ENCODE results near the gene HDC. TPM values are rescaled to one million over a fixed set of nuclear protein-coding genes. Genes with fewer than 3 reads are reported as not detected.

The HDC gene
- total and polyA plus RNA-seq, 7 donors = 0.16 to 2.4 (median 1.2) TPM; not detected in 1

DNA sequence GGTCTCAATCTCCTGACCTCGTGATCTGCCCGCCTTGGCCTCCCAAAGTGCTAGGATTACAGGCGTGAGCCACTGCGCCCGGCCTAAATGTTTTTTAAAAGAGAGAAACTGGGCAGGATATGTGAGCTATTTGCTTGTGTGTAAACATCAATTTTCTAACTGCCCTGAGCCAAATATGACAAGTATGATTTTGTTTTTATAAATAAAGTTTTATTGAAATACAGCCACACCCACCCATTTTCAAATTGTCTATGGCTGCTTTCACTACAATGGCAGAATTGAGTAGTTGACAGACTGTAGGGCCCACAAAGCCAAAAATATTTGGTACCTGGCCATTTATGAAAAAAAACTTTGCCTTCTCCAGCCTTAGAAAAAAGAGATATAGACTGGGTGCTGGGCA lies 15.9 kb upstream of the HDC start:
- TF ChIP-seq, protein P1, sequence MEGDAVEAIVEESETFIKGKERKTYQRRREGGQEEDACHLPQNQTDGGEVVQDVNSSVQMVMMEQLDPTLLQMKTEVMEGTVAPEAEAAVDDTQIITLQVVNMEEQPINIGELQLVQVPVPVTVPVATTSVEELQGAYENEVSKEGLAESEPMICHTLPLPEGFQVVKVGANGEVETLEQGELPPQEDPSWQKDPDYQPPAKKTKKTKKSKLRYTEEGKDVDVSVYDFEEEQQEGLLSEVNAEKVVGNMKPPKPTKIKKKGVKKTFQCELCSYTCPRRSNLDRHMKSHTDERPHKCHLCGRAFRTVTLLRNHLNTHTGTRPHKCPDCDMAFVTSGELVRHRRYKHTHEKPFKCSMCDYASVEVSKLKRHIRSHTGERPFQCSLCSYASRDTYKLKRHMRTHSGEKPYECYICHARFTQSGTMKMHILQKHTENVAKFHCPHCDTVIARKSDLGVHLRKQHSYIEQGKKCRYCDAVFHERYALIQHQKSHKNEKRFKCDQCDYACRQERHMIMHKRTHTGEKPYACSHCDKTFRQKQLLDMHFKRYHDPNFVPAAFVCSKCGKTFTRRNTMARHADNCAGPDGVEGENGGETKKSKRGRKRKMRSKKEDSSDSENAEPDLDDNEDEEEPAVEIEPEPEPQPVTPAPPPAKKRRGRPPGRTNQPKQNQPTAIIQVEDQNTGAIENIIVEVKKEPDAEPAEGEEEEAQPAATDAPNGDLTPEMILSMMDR (IDR thresholded peaks at IDR 0.05) = no peak
- TF ChIP-seq POLR2A (IDR thresholded peaks at IDR 0.05) = no peak
- no peak for TF ChIP-seq EP300 (IDR thresholded peaks at IDR 0.05)
- no peak for TF ChIP-seq POLR2AphosphoS5 (IDR thresholded peaks at IDR 0.05)
- Histone ChIP-seq H3K27me3 (no peaks in the 10 kb centered on the region), H3K36me3 (peaks cover 0 to 22% (median 0%) of the 10 kb centered on the region in 4 donors), H3K27ac (no peak overlapping the region), H3K9me3 (no peaks in the 10 kb centered on the region), H3K4me3 (no peak overlapping the region), H3K4me1 (no peaks in the 10 kb centered on the region)
- intact Hi-C loops (cut with DNase I) = no loop called here
- DNase-seq = no peak
- 75 to 77% methylated on average over 5 of the region's 5 CpGs for WGBS, 2 donors

DNA sequence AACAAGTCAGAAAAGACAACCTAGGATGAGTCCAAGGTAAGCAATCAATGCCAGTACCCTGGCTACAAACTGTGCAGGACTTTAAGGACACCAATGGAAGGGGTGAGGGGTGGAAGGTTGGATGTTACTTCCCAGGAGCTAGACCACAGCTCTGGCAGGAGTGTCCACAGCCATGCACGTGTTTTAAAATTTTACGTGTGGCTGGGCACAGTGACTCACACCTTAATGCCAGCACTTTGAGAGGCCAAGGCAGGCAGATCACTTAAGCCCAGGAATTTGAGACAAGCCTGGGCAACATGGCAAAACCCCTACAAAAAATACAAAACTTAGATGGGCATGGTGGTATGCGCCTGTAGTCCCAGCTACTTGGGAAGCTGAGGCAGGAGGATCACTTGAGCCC lies 14.7 kb upstream of the HDC start:
- H3K4me3 ChIP-seq = no peak overlapping the region
- no peak for DNase-seq
- no peaks in the 10 kb centered on the region for H3K9me3 ChIP-seq
- intact Hi-C loops (cut with DNase I) = no loop called here
- no peak overlapping the region for H3K27ac ChIP-seq
- TF ChIP-seq POLR2AphosphoS5 (IDR thresholded peaks at IDR 0.05) (no peak), POLR2A (IDR thresholded peaks at IDR 0.05) (no peak), EP300 (IDR thresholded peaks at IDR 0.05) (no peak)
- TF ChIP-seq, protein P1 (IDR thresholded peaks at IDR 0.05) = no peak
- 96% methylated on average over 3 of the region's 3 CpGs for WGBS, 2 donors
- peaks cover 0 to 12% (median 0%) of the 10 kb centered on the region in 4 donors for H3K36me3 ChIP-seq
- no peaks in the 10 kb centered on the region for H3K27me3 ChIP-seq
- H3K4me1 ChIP-seq = no peaks in the 10 kb centered on the region

DNA sequence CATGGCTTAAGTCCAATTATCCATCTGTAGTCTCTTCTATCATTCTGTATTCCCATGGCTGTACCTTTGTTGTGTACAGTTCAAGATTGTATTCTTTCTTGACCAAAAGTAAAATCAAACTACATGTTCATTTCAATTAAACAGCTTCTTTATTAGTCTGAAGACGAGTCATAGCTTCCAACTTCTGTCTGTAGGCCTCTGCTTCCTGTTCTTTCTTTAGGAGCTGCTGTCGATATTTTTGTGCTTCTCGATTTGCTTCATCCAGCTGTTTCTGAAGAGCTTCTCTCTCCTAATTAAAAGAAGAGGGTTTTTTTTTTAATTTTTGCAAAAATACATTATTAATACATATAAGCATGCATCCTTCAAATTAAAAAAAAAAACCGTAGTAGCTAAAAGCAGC lies 13.0 kb upstream of the HDC start:
- H3K9me3 ChIP-seq = no peaks in the 10 kb centered on the region
- no peak overlapping the region for H3K4me3 ChIP-seq
- no peak for DNase-seq
- no peak overlapping the region for H3K27ac ChIP-seq
- no peaks in the 10 kb centered on the region for H3K27me3 ChIP-seq
- peaks cover 0 to 7% (median 0%) of the 10 kb centered on the region in 4 donors for H3K36me3 ChIP-seq
- intact Hi-C loops (cut with DNase I) = no loop called here
- 76 to 88% methylated on average over 4 of the region's 4 CpGs for WGBS, 2 donors
- no peaks in the 10 kb centered on the region for H3K4me1 ChIP-seq
- TF ChIP-seq, protein P1 (IDR thresholded peaks at IDR 0.05) = no peak
- TF ChIP-seq POLR2A (IDR thresholded peaks at IDR 0.05) (no peak), POLR2AphosphoS5 (IDR thresholded peaks at IDR 0.05) (no peak), EP300 (IDR thresholded peaks at IDR 0.05) (no peak)

DNA sequence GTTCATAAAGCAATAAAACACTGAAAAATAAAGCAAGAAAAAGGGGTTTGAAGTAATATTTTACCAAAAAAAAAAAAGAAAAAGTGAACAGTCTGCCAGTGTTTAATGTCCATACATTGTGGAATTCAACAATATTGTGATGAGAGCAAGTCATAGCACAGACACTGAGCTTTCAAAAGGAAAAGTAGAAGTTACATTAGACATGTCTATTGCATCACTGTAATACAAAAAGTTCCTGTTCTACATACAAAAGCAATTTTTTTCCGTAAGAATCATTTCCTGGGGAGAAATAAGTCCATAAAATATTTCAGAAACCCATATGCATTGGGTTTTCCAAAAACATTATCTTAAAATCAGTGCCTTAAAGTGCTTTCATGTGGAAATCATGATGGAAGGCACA lies 11.8 kb upstream of the HDC start:
- TF ChIP-seq POLR2AphosphoS5 (IDR thresholded peaks at IDR 0.05) (no peak), POLR2A (IDR thresholded peaks at IDR 0.05) (no peak), EP300 (IDR thresholded peaks at IDR 0.05) (no peak)
- TF ChIP-seq, protein P1 (IDR thresholded peaks at IDR 0.05) = no peak
- Histone ChIP-seq H3K27ac (no peak overlapping the region), H3K27me3 (no peaks in the 10 kb centered on the region), H3K36me3 (peaks cover 0 to 7% (median 0%) of the 10 kb centered on the region in 4 donors), H3K4me1 (no peaks in the 10 kb centered on the region), H3K4me3 (no peak overlapping the region), H3K9me3 (no peaks in the 10 kb centered on the region)
- intact Hi-C loops (cut with DNase I) = no loop called here
- WGBS, 2 donors = 88 to 96% methylated on average over 1 of the region's 1 CpG
- no peak for DNase-seq

DNA sequence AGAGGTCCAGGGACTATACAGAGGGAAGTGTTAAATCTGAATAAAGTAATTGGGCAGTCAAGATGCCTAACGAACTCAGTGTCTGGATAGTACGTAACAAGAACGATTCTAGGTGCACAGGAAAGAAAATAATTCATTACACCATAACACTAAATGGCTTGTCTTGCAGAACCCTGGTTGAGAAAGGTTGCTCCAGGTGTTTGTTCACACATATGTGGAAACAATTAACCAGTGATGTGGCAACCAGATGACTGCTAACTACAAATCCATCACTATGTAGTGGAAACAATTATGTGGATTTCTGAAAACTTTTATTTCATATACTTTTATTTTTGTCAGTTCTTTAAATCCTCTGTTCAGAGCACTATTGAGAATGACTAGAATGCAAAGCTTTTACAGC lies 10.4 kb upstream of the HDC start:
- intact Hi-C loops (cut with DNase I) = no loop called here

More for the DNA sequence above, 10.4 kb upstream of the HDC start:
- Histone ChIP-seq H3K4me1 (no peaks in the 10 kb centered on the region), H3K9me3 (no peaks in the 10 kb centered on the region), H3K27me3 (no peaks in the 10 kb centered on the region), H3K4me3 (no peak overlapping the region), H3K27ac (no peak overlapping the region), H3K36me3 (peaks cover 0 to 7% (median 0%) of the 10 kb centered on the region in 4 donors)
- TF ChIP-seq, protein P1 (IDR thresholded peaks at IDR 0.05) = no peak
- TF ChIP-seq EP300 (IDR thresholded peaks at IDR 0.05) (no peak), POLR2AphosphoS5 (IDR thresholded peaks at IDR 0.05) (no peak), POLR2A (IDR thresholded peaks at IDR 0.05) (no peak)
- no peak for DNase-seq
- 77 to 83% methylated on average over 3 of the region's 3 CpGs for WGBS, 2 donors

Measured in sigmoid colon (tissue), 7 donors.